HG02852 (cell line): ENCODE measurements around the gene ZNF418.
"Not testable (repeated sequence)": the region's sequence is repeated elsewhere in the genome, so short reads cannot be mapped to it uniquely, and the experiment has no call there.

ENCODE experiments used
- ATAC-seq: cut with Tn5 transposase; IDR thresholded peaks from one replicate; pipeline ENCODE4 v1.9.1; 2021; ENCODE audit warnings: mild to moderate bottlenecking, moderate library complexity; ENCODE audit not compliant: unreplicated experiment

The ZNF418 gene

DNA sequence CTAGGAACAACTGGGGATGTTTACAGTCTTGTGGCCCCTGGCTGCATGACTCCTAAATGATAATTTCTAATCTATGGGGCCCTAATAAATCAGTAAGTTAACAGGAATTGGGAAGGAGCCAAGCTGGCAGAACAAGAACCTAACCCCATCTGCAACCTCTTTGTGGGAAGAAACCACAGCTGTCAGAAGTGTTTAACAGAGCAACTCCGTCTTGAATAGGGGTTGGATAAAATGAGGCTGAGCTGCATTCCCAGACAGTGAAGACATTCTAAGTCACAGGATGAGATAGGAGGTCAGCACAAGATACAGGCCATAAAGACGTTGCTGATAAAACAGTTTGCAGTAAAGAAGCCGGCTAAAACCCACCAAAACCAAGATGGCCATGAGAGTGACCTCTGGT is 44.5 kb downstream of the ZNF418 start:
- not testable (repeated sequence) for ATAC-seq

DNA sequence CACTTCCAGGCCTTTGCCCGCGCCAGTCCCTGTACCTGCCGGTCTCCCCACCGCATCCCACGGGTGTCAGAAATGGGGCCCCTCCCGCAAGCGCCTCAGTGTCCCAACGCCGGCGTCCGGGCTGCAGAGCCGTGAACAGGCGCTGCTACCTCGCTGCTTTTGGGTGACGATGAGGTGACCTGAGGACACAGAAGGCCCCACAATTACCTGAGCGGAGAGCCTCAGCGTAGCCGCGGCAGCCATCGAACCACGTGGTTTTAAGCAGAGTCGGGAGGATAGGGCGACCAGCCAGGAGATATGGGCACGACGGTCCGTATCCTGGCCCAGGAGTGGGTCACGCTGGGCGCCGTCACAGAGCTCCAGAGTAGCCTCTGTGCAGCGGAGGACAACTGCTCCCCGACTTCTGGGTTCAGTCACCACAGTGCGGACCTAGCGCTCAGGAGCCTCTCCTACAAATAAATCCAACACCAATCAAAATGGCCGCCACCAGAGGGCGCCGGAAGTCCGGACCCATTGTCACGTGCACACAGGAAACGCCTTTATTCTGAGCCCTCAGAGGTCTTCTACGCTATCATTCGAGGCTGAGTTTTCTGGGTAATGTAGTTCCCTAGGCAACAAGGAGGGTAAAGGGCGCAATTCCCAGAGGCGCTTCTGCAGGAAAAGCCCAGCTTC is 46.5 kb downstream of the ZNF418 start, which contains the start of gene ZNF814:
TSS of gene ZNF814 (minus strand) at position 478 of the 672 bp plus-strand sequence. CDS start at position 243, 235 bp downstream.
- peak; percentile 66 for ATAC-seq

GRCh38 chr19:57888107-57888559 is 47.1 kb downstream of the ZNF418 start:
- no peak for ATAC-seq

DNA sequence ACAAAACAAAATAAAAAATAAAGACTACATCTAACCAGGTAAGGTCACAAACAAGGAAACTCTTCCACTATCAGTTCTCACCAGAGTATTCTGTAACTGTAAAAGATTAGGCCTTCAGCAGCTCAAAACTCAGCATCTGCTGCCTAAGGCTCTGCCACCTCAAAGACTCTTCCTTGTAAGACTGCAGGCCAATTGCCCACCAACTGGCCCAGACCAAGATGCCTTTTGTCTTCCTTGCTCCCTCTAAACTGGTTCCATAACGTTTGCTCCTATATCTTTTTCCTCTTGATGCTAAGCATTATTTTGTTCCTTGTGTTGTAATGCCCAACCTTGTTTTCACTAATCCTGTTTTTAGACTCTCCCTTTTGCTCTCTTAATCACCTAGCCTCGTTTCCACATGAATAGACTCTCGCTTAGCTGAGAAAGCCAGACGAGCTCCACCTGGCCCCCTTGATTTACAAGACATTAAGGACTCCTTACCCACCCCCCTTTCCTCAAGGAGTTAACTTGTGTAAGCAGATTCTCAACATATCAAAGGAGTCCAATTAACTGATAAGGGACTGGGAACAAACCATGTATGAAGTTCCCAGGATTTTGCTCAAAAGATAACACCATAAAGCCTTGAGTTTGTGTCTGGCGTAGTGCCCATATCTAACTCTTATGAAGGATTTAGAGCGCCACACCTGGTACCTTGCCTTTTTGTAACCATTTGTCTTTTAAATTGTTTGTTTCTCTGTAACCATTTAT is 47.8 kb downstream of the ZNF418 start:
- ATAC-seq: no peak

DNA sequence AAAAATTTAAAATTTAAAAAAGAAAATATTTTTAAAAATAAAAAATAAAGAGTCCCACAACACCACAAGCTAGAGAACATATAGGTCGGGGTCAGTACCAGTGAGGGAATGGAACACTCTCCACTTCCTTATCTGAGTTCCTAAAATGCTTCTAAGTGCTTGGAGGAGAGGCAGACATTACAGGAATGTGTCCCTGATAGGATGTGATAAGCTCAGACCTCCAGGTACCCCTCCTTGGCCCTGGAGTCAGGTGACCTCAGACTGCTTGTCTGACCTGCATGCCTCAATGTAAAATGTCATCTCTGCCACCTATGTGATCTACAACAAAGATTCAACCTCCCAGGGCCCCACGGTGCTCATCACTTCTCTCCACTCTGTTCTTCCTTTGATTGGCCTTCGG is 49.2 kb downstream of the ZNF418 start:
- ATAC-seq: no peak

- not testable (repeated sequence) for ATAC-seq
These were observed 61.1 kb downstream of the ZNF418 start for GRCh38 chr19:57873883-57874799.

DNA sequence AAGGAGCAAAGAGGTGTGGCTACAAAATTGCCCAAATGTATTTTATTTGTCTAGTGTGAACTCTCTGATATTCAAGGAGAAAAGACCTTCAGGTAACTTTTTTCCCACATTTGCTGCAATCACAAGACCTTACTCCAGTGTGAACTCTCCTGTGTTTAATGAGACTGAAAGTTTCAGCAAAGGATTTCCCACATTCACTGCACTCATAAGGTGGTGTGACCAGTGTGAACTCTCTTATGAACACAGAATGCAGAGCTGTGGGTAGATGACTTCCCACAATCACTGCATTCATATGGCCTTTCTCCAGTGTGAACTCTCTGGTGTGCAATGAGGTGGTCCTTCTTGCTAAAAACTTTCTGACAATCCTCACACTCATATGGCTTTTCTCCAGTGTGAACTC is 62.8 kb downstream of the ZNF418 start:
- no peak for ATAC-seq
